Fibroblast of lung (primary cell): ENCODE results near the gene SYVN1. TPM values are rescaled to one million over a fixed set of nuclear protein-coding genes. Genes with fewer than 3 reads are reported as not detected.
"Not testable (repeated sequence)": the region's sequence is repeated elsewhere in the genome, so short reads cannot be mapped to it uniquely, and the experiment has no call there.

Experiments used
- DNase-seq, 2 donors: peaks; one replicate each; pipeline versions ENCODE4 v3.0.0 to v3.0.0-alpha.2; 2010; ENCODE audit warnings: low read depth in 2 of 2
- H2AFZ ChIP-seq: 2 replicates; pipeline ENCODE4 v1.5.1; 2012; ENCODE audit warnings: low read length, control low read depth, inconsistent platforms
- H3K27ac ChIP-seq: 2 replicates; pipeline ENCODE4 v1.5.1; 2011; ENCODE audit warnings: low read length, control low read depth; ENCODE audit not compliant: insufficient read depth
- H3K27me3 ChIP-seq: 2 replicates; pipeline ENCODE4 v1.5.1; 2011; ENCODE audit warnings: mild to moderate bottlenecking, low read length; ENCODE audit not compliant: control insufficient read depth, insufficient read depth
- H3K36me3 ChIP-seq: 2 replicates; pipeline ENCODE4 v1.5.1; 2011; ENCODE audit warnings: low read length; ENCODE audit not compliant: control insufficient read depth, insufficient read depth
- H3K4me1 ChIP-seq: 2 replicates; pipeline ENCODE4 v1.5.1; 2011; ENCODE audit warnings: low read length; ENCODE audit not compliant: control insufficient read depth, insufficient read depth; ENCODE audit errors: extremely low read depth
- H3K4me2 ChIP-seq: 2 replicates; pipeline ENCODE4 v1.5.1; 2011; ENCODE audit warnings: low read length, control low read depth; ENCODE audit not compliant: insufficient read depth; ENCODE audit errors: extremely low read depth
- H3K4me3 ChIP-seq, 4 experiments: fragments of 200-600 bp in 1 of 4; sonication (generic) in 1 of 4; replicated peaks in 1 of 4; 2 replicates each; pipeline ENCODE4 v1.5.1; 2011 to 2016; ENCODE audit warnings: low read length in 4 of 4, low read depth in 3 of 4, mild to moderate bottlenecking in 3 of 4, control low read depth in 2 of 4, inconsistent platforms in 1 of 4, mixed read lengths in 1 of 4; ENCODE audit not compliant: insufficient read depth in 1 of 4; ENCODE audit errors: control extremely low read depth in 1 of 4
- H3K79me2 ChIP-seq: 2 replicates; pipeline ENCODE4 v1.5.1; 2012; ENCODE audit warnings: mild to moderate bottlenecking, low read length, inconsistent platforms; ENCODE audit not compliant: control insufficient read depth, insufficient read depth
- H3K9ac ChIP-seq: 2 replicates; pipeline ENCODE4 v1.5.1; 2011; ENCODE audit warnings: mild to moderate bottlenecking, low read length, control low read depth; ENCODE audit not compliant: insufficient read depth
- H3K9me3 ChIP-seq: 2 replicates; pipeline ENCODE4 v1.5.1; 2012; ENCODE audit warnings: low read depth, low read length; ENCODE audit not compliant: control insufficient read depth, insufficient read depth
- H4K20me1 ChIP-seq: 2 replicates; pipeline ENCODE4 v1.5.1; 2011; ENCODE audit warnings: low read length; ENCODE audit not compliant: control insufficient read depth, insufficient read depth; ENCODE audit errors: extremely low read depth
- EZH2 ChIP-seq: IDR thresholded peaks from 2 replicates; pipeline ENCODE4 v1.5.1; 2012; ENCODE audit warnings: low read length, control low read depth, mild to moderate bottlenecking; ENCODE audit errors: missing control alignments
- polyA plus RNA-seq, 2 donors: library from polyadenylated mRNA; depleted of rRNA in 1 of 2; stranded (reverse) in 1 of 2; unstranded in 1 of 2; fragments of >200 nt; gene quantifications; 2 replicates each; pipeline ENCODE4 v1.2.1, GENCODE V29; 2011 to 2012; ENCODE audit warnings: missing spikeins in 1 of 2
- total RNA-seq: library from RNA; depleted of rRNA; stranded (reverse); fragments of >200 nt; gene quantifications from 2 replicates; pipeline ENCODE4 v1.2.1, GENCODE V29; 2014
- TF ChIP-seq, protein P1 (sequence below), 2 donors: IDR thresholded peaks in 1 of 2; conservative IDR thresholded peaks in 1 of 2; 1 replicate in 1 of 2; 2 replicates in 1 of 2; pipeline ENCODE4 v1.5.1; 2011 to 2012; ENCODE audit warnings: low read length in 2 of 2, control low read depth in 1 of 2, inconsistent platforms in 1 of 2, low read depth in 1 of 2, mild to moderate bottlenecking in 1 of 2

Gene SYVN1
- total and polyA plus RNA-seq, 2 donors (not counting 1 experiment from before 2014, with no cell fraction given) = 15.5 to 25.2 TPM

DNA sequence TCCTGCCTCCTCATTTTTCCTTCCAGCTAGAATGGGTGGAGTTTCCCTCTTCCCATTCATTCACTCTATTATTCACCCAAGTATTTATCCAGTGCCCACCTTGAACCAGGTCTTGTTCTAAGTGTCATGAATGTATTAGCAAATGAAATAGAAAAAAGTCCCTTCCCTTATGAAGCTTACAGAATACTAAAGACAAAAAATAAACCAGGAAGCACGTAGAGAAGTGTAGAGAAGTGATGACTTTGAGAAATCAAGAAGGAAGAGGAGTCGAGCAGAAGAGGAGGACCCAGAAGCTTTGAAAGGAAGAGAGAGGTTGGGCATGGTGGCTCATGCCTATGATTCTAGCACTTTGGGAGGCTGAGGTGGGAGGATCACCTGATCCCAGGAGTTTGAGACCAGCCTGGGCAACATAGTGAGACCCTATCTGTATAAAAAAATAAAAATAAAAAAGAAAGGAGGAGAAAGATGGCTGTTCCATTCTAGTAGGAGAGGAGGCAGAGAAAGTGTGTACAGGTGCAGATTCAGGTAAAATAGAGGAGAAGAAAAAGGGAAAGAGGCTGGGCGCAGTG lies 17.1 kb upstream of the SYVN1 start:
- H3K79me2 ChIP-seq = no peaks in the 10 kb centered on the region
- TF ChIP-seq EZH2 = no peak
- TF ChIP-seq, protein P1, sequence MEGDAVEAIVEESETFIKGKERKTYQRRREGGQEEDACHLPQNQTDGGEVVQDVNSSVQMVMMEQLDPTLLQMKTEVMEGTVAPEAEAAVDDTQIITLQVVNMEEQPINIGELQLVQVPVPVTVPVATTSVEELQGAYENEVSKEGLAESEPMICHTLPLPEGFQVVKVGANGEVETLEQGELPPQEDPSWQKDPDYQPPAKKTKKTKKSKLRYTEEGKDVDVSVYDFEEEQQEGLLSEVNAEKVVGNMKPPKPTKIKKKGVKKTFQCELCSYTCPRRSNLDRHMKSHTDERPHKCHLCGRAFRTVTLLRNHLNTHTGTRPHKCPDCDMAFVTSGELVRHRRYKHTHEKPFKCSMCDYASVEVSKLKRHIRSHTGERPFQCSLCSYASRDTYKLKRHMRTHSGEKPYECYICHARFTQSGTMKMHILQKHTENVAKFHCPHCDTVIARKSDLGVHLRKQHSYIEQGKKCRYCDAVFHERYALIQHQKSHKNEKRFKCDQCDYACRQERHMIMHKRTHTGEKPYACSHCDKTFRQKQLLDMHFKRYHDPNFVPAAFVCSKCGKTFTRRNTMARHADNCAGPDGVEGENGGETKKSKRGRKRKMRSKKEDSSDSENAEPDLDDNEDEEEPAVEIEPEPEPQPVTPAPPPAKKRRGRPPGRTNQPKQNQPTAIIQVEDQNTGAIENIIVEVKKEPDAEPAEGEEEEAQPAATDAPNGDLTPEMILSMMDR (conservative IDR thresholded peaks at IDR 0.05 in 1 of 2, IDR thresholded peaks at IDR 0.05 in 1 of 2; ENCODE audit: low read depth in 1 of 2, low read length in 2 of 2) = no peak
- no peak overlapping the region for H3K4me3 ChIP-seq
- no peak for DNase-seq
- H3K36me3 ChIP-seq = no peaks in the 10 kb centered on the region
- no peak overlapping the region for H3K9ac ChIP-seq
- no peak overlapping the region for H3K27ac ChIP-seq
- H3K4me2 ChIP-seq = no peak overlapping the region
- no peak overlapping the region for H2AFZ ChIP-seq
- peaks cover 2% of the 10 kb centered on the region for H3K4me1 ChIP-seq
- no peaks in the 10 kb centered on the region for H3K27me3 ChIP-seq
- H4K20me1 ChIP-seq = no peaks in the 10 kb centered on the region
- H3K9me3 ChIP-seq = no peaks in the 10 kb centered on the region

DNA sequence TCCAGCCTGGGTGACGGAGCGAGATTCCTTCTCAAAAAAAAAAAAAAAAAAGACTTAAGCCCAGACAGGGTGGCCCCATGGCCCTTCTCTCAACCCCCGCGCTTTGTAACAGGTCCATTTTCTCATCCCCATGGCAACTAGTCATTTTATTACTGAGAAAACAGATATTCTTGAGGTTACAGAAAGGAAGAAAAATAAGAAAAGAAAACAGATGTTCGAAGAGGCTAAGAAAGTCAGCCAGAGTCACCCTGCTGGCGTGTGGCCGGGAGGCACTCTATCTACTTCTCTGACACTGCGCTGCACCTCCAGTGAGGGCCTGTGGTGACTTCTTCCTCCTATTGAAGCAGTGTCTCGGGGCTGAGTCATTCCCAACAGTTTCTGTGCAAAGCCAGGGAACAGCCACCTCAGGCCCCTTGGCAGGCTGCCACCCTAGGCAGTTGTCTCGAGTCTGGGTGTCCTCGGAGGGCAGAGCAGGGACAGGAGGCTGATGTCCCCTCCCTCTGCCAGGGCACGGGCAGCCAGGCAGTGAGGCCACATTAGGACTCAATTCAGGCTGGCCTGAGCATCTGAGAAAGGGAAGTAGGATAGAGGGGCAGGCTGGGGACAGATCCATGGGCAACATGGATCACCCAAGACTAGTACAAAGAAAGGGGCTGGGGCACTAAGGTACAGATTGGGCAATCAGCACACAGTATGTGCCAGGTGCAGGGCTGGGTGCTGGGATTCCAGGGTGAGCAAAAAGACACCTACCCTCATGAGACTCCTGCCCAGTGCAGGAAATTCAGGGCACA lies 16.4 kb upstream of the SYVN1 start:
- TF ChIP-seq, protein P1 (conservative IDR thresholded peaks at IDR 0.05 in 1 of 2, IDR thresholded peaks at IDR 0.05 in 1 of 2; ENCODE audit: low read depth in 1 of 2, low read length in 2 of 2) = no peak
- TF ChIP-seq EZH2 = no peak
- Histone ChIP-seq H3K79me2 (no peaks in the 10 kb centered on the region), H3K4me2 (peak overlapping the region; percentile 21), H2AFZ (no peak overlapping the region), H3K4me3 (no peak overlapping the region), H3K9ac (no peak overlapping the region), H3K27me3 (peaks cover under 1% of the 10 kb centered on the region), H4K20me1 (no peaks in the 10 kb centered on the region), H3K4me1 (peaks cover 2% of the 10 kb centered on the region), H3K9me3 (no peaks in the 10 kb centered on the region), H3K36me3 (no peaks in the 10 kb centered on the region), H3K27ac (no peak overlapping the region)
- DNase-seq = peak; percentile 64 to 87

DNA sequence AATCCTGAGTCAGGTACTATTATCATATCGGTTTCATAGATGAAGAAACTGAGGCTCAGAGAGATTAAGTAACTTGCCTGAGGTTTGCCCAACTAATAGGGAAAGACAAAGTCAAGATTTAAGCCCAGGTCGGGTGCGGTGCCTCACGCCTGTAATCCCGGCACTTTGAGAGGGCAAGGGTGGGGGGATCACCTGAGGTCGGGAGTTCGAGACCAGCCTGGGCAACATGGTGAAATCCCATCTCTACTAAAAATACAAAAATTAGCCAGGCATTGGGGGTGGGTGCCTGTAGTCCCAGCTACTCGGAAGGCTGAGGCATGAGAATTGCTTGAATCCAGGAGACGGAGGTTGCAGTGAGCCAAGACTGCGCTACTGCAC lies 15.8 kb upstream of the SYVN1 start:
- H3K79me2 ChIP-seq, H3K4me1 ChIP-seq, DNase-seq, H3K4me2 ChIP-seq, H4K20me1 ChIP-seq, H3K36me3 ChIP-seq, H3K9ac ChIP-seq, H3K4me3 ChIP-seq, H2AFZ ChIP-seq, H3K27me3 ChIP-seq, H3K27ac ChIP-seq, H3K9me3 ChIP-seq: not testable (repeated sequence)
